GM21528 (cell line): Measurements from ENCODE around the gene KCNQ1.

Experiments
- ATAC-seq: cut with Tn5 transposase; IDR thresholded peaks from one replicate; pipeline ENCODE4 v1.9.1; 2021; ENCODE audit warnings: mild to moderate bottlenecking, moderate library complexity; ENCODE audit not compliant: unreplicated experiment, low FRiP score

KCNQ1 gene

DNA sequence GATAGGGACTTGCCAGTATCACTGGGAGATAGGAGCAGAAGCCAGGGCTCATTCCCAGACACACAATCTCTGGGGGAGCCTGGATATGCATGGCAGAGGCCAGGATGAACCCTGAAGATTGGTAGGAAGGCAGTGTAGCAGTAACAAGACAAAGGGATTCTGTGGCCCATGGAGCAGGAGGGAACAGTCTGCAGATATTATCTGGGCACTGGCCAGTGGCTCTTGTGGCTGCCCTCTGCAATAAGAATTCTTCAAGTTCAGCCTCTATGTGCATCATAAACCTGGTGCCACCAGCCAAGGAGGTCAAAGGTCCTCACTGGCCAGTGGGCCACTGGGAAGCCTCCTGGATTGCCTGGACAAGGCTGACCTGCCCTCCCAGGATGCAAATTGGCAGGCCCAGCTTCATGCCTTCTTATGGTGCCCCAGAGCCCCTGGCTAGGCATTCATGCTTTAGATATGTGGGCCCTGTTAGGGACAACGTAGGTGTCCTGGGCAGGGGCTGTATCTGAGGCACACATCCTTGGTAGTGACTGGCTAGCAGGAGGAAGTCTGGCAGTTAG lies 225.8 kb downstream of the KCNQ1 start:
- no peak for ATAC-seq

DNA sequence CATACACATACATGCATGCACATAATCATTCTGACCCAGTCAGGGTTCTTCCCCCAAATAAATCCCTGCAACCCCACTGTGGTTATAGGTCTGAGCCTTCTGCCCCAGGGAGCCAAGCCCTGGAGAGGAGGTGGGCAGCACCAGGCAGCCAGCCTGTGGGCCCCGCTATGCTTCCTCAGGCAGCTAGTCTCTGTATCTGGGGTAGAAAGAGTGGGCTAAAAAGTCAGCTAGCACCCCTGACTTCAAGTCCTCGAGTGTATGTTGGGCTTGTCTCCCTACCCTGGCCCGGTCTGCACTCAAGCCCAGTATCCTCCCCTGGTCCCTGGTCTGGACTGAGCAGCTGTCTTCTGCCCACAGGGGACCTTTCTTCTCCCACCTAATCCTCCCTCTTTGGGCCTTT lies 226.9 kb downstream of the KCNQ1 start:
- ATAC-seq: no peak

GRCh38 chr11:2672553-2673249 lies 227.9 kb downstream of the KCNQ1 start:
- ATAC-seq: no peak

- no peak for ATAC-seq
Observed at GRCh38 chr11:2673250-2673610, 228.4 kb downstream of the KCNQ1 start.

GRCh38 chr11:2673871-2674471 lies 229.2 kb downstream of the KCNQ1 start:
- ATAC-seq: no peak

DNA sequence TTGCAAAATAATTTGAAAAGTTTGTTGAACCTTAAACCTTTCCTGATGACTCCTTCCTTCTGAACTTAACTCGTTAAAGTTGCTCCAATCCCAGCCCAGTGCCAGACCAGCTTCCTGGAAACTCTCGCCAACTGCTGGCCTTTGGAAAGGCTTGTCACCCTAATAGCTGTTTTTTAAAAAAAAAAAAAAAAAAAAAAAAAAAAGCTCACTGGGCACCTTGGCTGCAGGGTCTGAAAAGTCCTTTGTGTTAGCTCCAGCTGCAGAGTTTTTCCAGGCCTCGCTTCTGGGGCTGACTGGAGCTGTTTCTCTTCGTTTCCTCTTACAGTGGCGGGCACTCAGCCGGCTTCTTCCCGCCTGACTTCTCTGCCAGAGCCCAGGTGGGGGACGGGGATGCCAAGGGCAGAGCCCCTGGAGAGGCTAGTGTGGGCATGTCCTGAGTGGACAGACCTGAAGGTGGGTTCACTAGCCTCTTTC lies 229.9 kb downstream of the KCNQ1 start:
- ATAC-seq: no peak

DNA sequence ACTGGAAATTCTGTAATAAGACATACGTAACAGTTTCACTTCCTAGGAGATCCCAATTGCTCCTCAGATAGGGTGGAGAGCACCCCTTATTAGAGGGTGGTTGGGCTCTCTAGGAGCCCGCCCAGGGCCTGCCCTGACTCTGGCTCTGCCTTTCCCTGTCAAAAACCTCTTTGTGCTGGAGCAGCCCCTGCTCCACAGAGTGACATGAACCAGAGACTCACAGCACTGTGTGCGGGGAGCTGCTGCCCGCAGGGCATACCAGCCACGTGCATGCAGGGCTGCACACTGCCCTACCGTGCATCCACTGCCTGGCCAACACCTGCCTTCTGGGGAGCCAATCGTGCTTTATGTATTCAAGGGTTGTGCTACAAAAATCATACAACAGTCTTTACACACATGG lies 230.7 kb downstream of the KCNQ1 start:
- ATAC-seq: no peak

GRCh38 chr11:2677127-2677526 lies 232.3 kb downstream of the KCNQ1 start:
- no peak for ATAC-seq

DNA sequence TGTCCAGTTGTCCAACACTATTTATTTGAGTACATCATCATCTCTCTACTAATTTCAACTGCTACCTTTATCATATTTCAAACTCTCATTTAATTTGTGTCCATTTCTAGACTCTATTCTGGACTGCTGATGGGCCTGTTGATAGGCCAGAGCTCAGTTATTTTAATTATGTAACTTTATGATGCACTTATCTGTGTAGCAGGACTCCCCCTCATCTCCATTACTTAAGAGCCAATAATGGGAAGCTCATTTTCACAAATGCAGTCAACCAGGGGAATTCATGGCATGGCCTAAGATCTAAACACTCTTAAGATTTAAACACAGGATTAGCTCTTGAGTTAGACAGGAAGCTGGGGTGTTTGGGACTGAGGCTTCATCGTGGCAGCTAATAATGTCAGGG lies 233.6 kb downstream of the KCNQ1 start:
- ATAC-seq: no peak

DNA sequence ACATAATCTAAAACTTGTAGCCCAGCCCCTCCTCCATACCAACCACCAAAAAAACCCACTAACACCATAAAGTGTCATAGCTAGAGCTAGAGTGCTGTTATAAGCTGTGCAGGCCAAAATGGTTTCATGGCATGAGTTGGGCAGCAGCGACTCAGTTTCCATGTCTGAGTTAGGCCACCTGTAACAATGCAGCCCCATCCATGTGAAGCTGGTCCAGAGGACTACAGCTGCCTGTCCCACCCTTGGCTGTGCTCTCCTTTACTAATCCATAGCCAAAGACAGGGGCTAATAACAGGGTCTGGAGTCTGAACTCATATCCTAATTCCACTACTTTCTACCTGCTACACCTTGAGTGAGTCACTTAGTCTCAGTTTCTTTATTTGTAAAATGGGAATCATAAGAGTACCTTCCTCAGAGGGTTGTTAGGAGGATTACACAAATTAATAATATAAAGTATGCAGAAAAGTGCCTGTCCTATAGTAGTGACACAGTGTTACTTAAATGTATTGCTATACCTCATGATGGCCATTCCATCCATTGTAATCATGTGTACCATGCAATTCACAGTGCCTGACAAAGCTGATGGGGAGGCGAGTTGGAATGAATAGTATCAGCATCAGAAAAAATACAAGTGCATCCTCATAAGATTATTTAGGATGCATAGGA lies 234.3 kb downstream of the KCNQ1 start:
- ATAC-seq: no peak

DNA sequence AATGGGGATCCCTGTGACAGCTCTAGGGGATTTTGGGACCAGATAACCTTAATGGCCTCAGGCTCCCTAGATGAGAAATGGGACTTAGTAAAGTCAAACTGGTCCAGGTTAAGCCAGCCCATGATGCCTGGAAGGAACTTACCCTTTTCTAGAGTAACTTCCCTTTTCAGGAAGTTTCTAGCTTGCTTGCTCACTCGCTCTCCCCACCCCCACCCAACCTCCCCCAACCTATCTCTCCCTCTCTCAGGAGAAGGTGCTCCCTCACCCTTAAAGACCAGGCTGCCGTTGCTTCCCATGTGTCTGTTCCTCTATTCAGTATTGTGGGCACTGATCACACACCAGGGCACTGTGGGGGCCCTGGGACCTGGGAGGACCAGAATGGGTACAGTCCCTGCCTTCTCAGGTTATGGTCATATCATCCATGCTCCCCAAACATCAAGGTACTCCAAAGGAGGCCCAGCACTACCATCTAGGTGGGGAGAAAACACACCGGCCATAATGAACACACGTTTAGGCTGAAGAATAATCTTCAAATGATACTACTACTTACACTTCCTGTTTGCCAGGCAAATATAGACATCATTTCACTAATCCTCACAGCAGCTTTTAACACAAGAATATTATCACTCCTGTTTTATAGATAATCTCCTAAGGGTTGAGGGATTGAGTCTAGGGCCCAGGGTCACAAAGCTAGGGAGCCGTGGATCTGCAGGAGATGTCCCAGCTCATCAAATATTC lies 236.8 kb downstream of the KCNQ1 start:
- ATAC-seq: no peak

DNA sequence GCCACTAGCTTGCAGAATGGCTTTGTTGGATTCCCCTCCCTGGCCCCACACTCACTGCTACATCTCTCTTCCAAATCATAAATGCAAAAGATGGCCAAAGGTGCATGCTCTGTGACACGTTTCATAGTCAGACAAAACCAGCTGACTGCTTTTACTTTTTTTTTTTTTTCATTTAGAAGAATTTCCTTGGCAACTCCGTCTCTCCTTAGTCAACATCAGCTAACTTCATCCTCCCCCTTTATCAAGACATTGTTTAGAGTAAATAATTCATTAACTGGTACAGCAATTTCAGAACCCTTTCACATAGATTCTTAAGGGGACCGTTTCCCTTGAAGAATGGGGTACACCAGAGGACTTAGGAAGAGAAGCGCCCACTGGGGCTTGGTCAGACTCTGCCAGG lies 239.0 kb downstream of the KCNQ1 start:
- no peak for ATAC-seq

GRCh38 chr11:2684581-2684980 lies 239.8 kb downstream of the KCNQ1 start:
- no peak for ATAC-seq

GRCh38 chr11:2685051-2685450 lies 240.2 kb downstream of the KCNQ1 start:
- ATAC-seq: no peak

DNA sequence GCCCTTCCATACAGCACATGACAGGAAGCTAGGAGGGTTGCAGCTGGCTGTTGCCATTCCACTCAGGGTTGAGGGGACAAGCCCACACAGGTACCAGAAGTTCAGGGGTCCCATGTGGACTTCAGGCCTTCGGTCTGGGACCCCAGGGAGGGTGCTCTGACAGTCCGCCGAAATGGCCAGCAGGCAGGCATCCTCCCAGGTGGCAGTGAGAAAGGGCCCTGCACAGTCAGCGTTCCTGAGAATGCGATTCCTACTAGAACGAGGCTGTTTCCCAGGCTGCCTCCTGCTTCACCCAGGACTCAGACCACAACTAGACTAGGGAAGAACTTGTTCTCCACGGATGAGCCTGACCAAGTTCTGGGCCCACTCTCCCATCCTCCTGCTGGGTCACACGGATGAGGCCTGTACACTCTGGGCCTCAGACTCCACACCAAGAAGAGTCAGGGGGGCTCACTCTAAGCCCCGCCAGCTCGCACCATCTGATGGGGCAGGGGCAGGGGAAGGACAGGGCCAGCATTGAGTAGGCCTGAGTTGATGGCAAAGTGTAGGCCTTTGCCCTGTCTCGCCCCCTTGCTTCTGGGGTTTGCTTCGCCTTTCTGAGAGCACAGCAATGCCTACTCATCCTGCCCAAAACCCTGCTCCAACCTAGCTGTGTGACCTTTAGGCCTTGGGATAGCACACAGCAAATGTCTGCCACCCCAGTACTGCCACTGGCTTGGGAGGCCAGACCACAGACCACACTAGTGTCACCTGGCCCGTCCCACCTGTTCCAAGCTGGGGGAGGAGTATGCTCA lies 241.0 kb downstream of the KCNQ1 start:
- no peak for ATAC-seq

GRCh38 chr11:2686360-2687222 lies 241.8 kb downstream of the KCNQ1 start:
- no peak for ATAC-seq

- ATAC-seq: no peak
Observed at GRCh38 chr11:2687223-2687530, 242.4 kb downstream of the KCNQ1 start.

GRCh38 chr11:2687782-2688191 lies 243.0 kb downstream of the KCNQ1 start:
- no peak for ATAC-seq
